Stimulated activated naive CD4-positive, alpha-beta T cell treated with Interleukin-2 at 50 U/mL for 16 hours (primary cell): ENCODE data around the gene ZNRF2.

ENCODE experiments used
- DNase-seq: peaks from one replicate; lab custom pipeline; 2025; lab: John Stamatoyannopoulos, UW

The ZNRF2 gene

GRCh38 chr7:30322271-30323005 lies 38.0 kb downstream of the ZNRF2 start:
- no peak for DNase-seq

- DNase-seq = no peak
These were observed 38.6 kb downstream of the ZNRF2 start for GRCh38 chr7:30323006-30323355.

- DNase-seq = no peak
These were observed 43.4 kb downstream of the ZNRF2 start for GRCh38 chr7:30327813-30328212.

GRCh38 chr7:30328381-30328780 lies 44.0 kb downstream of the ZNRF2 start:
- no peak for DNase-seq

- DNase-seq = no peak
These were observed 45.3 kb downstream of the ZNRF2 start for GRCh38 chr7:30329716-30330115.

GRCh38 chr7:30330134-30331111 lies 46.0 kb downstream of the ZNRF2 start:
- DNase-seq = no peak

- DNase-seq = no peak
These were observed 46.9 kb downstream of the ZNRF2 start for GRCh38 chr7:30331338-30331737.

- no peak for DNase-seq
These were observed 48.2 kb downstream of the ZNRF2 start for GRCh38 chr7:30332549-30332948.

GRCh38 chr7:30335763-30336487 lies 51.5 kb downstream of the ZNRF2 start:
- no peak for DNase-seq

- no peak for DNase-seq
These were observed 60.1 kb downstream of the ZNRF2 start for GRCh38 chr7:30344513-30344912.

- no peak for DNase-seq
These were observed 63.1 kb downstream of the ZNRF2 start for GRCh38 chr7:30347226-30348082.

GRCh38 chr7:30348083-30348560 lies 63.7 kb downstream of the ZNRF2 start:
- DNase-seq = peak; percentile 36

- no peak for DNase-seq
These were observed 64.8 kb downstream of the ZNRF2 start for GRCh38 chr7:30349170-30349569.

GRCh38 chr7:30349816-30350215 lies 65.4 kb downstream of the ZNRF2 start:
- DNase-seq = no peak

GRCh38 chr7:30351286-30351685 lies 66.9 kb downstream of the ZNRF2 start:
- DNase-seq = no peak

- DNase-seq = no peak
These were observed 67.3 kb downstream of the ZNRF2 start for GRCh38 chr7:30351724-30352123.

- no peak for DNase-seq
These were observed 67.8 kb downstream of the ZNRF2 start for GRCh38 chr7:30352169-30352568.

- DNase-seq = no peak
These were observed 69.1 kb downstream of the ZNRF2 start for GRCh38 chr7:30353532-30353931.

- no peak for DNase-seq
These were observed 69.7 kb downstream of the ZNRF2 start for GRCh38 chr7:30353932-30354607.

GRCh38 chr7:30354791-30355190 lies 70.4 kb downstream of the ZNRF2 start:
- DNase-seq = no peak

- DNase-seq = no peak
These were observed 75.6 kb downstream of the ZNRF2 start for GRCh38 chr7:30359957-30360356.
